ENCODE data around the gene FAM43B.

The FAM43B gene

GRCh38 chr1:20551161-20551560 is 1.2 kb upstream of the FAM43B start:
- DNase-seq (ENCODE audit: low spot score) = no peak

GRCh38 chr1:20552728-20553445 is 514 bp downstream of the FAM43B start:
- DNase-seq (ENCODE audit: low spot score) = no peak

DNA sequence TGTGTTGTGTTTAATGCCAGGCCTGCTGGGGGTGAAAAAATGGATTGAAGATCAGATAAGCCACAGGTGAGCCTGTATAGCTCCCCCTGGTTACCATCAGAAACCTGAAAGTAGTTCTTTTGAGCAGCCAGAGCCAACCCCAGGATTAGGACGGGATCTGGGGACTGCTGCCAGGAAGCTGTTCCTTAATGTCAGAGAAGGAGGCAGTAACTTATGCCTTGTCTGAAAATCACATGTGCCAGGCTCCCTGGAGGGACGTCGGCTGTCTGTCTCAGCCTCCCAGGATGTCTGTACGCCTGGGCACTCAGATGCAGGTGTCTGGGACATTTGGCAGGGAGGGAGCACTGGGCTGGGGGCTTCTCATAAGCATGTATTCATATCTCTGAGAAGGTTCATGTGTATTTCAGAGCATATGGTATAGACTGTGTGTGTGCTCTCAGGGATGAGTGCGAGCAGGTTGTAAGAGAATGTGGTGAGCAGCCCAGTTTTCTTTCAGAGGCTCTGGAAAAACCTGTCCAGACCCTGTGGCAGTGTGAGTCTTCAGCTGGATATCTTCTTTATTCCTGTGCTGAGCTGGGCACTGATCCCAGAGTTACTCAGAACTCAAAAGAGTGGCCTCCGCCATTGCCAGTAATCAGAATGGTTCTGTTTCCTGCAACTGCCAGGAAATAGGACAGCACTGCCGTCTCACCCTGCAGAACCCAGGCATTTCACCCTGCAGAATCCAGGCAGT is 2.8 kb downstream of the FAM43B start:
- DNase-seq (ENCODE audit: low spot score) = no peak

- DNase-seq (ENCODE audit: low spot score) = no peak
Observed at GRCh38 chr1:20555758-20556120, 3.4 kb downstream of the FAM43B start.

GRCh38 chr1:20558191-20558590 is 5.8 kb downstream of the FAM43B start:
- no peak for DNase-seq (ENCODE audit: low spot score)

- no peak for DNase-seq (ENCODE audit: low spot score)
Observed at GRCh38 chr1:20560966-20561365, 8.6 kb downstream of the FAM43B start.

GRCh38 chr1:20565234-20565633 is 12.9 kb downstream of the FAM43B start:
- no peak for DNase-seq (ENCODE audit: low spot score)

DNA sequence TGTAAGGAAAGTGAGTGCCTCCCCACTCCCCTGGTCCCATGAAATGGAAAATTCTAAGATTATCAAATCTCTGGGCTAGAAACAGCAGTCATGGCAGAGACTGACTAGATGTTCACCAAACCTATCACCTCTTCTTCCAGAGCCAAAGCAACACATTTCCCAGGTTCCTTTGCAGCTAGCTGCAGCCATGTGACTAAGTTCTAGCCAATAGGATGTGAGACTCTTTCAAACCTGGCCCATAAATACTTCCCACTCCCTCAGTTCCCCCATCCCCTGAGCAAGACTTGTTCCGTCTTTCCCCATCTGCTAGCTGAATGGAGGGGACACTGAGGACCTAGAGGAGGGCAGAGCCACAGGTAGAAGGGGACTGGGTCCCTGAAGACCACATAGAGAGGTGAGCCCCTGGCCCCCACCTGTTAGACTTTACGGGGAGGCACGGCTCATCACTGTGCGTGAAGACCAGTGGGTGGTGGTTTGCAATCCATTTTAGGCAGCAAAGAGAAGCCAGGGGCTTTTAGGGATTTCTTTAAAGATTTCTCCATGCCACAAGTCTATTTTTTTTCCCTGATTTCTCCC is 17.2 kb downstream of the FAM43B start:
- DNase-seq (ENCODE audit: low spot score) = no peak

- no peak for DNase-seq (ENCODE audit: low spot score)
Observed at GRCh38 chr1:20571427-20571826, 19.1 kb downstream of the FAM43B start.

DNA sequence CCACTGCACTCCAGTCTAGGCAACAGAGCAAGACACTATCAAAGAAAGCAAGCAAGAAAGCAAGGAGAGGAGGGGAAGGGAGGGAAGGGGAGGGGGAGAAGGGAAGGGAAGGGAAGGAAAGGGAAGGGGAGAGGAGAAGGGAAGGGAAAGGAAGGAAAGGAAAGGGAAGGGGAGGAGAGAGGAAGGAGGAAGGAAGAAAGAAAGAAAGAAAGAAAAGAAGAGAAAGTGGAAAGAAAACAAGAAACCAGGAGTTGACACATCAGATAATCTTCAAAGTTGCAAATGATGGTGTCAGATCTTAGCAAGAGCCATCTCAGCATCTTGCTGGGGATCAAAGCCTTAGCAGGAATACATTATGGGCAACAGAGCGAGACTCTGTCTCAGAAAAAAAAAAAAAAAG is 21.6 kb downstream of the FAM43B start:
- no peak for DNase-seq (ENCODE audit: low spot score)

- DNase-seq (ENCODE audit: low spot score) = peak; percentile 74
Observed at GRCh38 chr1:20574686-20575540, 22.5 kb downstream of the FAM43B start.

GRCh38 chr1:20575541-20576336 is 23.4 kb downstream of the FAM43B start:
- DNase-seq (ENCODE audit: low spot score) = no peak

DNA sequence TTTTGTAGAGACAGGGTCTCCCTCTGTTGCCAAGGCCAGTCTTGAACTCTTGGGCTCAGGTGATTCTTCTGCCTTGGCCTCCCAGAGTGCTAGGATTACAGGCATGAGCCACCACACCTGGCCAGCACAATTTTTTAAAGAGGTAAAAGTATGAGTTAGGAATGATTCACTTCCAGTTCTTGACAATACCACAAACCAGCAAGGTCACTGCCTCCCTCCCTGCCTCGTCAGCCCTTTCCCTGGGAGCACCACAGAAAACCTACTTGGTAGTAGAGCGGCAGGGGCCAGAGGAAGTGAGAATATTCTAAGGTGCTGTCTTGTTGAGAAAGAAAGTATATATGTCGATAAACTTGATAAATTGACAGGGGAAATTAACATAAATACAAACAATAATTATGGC is 25.7 kb downstream of the FAM43B start:
- no peak for DNase-seq (ENCODE audit: low spot score)

DNA sequence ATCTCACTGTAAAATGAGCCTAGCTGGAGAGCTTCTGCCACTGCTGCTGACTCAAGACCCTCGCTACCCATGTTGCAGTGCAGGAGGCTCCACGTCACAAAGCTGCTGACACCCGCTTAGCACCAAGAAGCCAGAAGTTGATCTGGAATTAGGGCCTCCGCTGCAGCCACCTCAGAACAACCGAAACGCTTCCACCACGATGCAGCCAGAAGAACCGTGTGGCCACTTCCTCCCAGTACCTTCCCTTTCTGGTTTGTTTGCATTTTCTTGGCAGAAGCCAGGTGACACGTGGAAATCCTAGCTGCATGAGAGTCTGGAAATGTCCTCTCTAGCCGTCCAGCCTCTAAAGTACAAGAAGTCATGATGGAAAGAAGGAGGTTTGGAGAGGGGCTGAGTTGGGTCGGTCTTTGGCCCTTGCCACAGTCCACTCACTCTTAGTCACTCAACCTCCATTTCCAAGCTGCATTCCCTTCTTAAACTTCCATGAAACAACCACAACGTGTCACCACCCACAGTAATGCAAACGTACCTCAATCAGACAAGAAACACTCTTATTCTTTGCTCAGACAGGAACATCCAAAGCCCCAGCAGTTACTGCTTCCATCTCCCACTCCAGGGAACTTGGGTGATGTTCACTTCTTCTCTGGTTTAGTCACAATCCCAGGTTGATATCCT is 26.5 kb downstream of the FAM43B start:
- DNase-seq (ENCODE audit: low spot score) = no peak

DNA sequence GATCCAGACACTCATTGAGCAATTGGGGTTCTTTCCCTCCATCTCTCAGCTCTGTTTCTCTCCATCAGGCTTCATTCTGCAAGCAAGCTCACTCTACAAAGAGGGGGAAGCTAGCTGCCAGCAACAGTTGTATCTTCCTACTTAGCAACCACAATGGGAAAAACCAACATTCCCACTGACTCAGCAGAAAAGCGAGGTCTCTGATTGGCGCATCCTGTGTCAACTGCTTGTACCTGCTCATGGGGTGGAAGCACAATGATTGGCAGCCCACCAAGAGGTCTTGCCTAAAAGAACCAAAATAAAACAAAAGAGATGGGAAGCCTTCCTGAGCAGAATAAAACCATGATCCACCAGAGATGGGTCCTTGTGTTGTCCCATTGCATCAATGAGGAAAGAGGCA is 32.5 kb downstream of the FAM43B start:
- no peak for DNase-seq (ENCODE audit: low spot score)

- DNase-seq (ENCODE audit: low spot score) = no peak
Observed at GRCh38 chr1:20586953-20587660, 34.7 kb downstream of the FAM43B start.

DNA sequence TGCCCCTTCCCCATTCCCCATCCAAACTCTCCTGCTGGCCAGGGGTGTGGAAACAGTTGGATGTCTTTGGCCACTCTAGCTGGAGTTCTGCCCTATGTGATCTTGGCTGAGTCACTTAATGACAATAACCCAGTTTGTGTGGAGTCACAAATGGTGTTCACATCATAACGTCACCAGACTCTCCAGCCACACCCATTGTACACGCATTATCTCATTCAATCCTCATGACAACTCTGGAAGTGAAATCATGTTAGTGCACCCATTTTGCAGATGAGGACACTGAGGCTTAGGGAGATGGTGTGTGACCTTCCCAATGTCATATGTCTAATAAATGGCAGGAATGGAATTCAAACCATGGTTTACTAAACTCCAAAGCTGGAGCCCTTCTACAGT is 35.3 kb downstream of the FAM43B start:
- no peak for DNase-seq (ENCODE audit: low spot score)

DNA sequence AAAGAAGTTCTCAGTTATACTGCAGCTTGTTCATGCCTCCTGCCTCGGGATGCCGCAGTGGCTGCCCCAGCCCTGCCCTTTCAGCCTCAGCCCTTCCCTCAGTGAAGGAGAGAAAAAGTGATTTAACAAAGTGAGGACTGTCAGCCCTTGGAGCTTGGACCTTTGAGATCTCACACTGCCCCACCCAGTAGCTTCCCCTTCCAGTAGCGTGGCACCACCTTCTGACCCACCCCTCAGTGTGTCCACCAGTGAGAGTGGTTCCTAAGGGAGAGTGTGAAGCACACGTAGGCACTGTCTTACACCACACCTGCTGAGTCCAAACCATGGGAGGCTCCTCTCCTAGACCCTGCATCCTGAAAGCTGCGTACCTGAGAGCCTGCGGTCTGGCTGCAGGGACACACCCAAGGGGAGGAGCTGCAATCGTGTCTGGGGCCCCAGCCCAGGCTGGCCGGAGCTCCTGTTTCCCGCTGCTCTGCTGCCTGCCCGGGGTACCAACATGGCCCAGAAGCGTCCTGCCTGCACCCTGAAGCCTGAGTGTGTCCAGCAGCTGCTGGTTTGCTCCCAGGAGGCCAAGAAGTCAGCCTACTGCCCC is 36.4 kb downstream of the FAM43B start, which contains the start of gene CDA:
Gene CDA, plus strand, starts transcription at position 464 of the 592 bp plus-strand sequence. Its CDS starts 33 bp downstream, at position 497.
- no peak for DNase-seq (ENCODE audit: low spot score)

DNA sequence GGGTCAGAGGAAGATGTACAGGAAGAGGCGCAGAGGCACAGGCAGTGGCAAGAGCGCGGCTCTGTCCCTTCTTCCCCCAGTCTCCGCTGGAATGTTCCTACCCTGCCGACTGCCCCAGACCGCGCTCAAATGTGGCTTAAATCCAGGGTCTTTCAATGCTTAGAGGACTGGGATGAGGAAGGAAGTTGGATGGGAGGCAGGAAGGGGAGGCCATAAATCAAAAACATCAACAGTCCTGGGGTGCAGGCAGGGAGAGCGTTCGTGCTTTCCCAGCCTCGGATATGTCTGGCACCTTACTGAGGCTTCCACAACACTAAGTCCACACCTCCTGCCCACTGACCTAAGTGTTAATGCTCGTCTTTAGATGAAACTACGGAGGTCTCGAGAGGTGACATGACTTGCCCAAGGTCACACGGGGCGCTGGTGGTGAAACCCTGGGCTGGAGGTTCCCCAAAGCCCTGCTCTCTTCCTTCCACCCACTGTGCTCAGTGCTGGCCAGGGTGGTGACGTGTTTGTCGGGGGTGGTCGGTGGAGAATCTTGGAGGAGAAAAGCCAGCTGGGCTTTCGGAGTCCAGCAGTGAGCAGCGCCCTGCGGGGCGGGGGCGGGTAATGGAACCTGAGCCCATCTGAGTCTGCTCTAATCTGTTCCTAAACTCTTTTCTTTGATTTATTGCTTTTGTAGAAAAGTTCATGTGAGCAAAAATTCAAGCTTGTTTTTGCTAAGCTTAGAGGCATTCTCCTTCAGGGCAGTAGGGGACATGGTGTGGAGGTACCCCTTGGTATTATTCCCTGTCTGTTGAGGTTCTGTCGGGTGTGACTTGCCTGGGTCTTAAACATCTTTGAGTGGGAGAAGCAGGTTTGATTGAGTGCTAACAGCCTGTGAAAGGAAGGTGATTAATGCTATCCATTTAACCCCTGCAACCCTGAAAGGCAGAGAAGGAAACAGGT is 37.2 kb downstream of the FAM43B start:
- DNase-seq (ENCODE audit: low spot score) = no peak
